ENCODE results near the gene BCR. TPM values are rescaled to one million over a fixed set of nuclear protein-coding genes. Genes with fewer than 3 reads are reported as not detected.

BCR gene
- polyA plus RNA-seq, 1 donor (not counting 4 experiments of a cell fraction or from before 2014, with no cell fraction given), result 25.8 TPM

GRCh38 chr22:23305922-23306374, 125.6 kb downstream of the BCR start:
- Histone ChIP-seq H3K9me1 (ENCODE audit: control insufficient read depth, extremely low read depth, insufficient read depth, low read length) (no peaks in the 10 kb centered on the region), H4K20me1 (ENCODE audit: control insufficient read depth, extremely low read depth, insufficient read depth, low read length) (no peaks in the 10 kb centered on the region), H3K9me3 (ENCODE audit: control insufficient read depth, low read depth, low read length) (no peaks in the 10 kb centered on the region), H3K4me1 (ENCODE audit: control insufficient read depth, extremely low read depth, insufficient read depth, low read length) (no peaks in the 10 kb centered on the region), H3K4me3 (ENCODE audit: control insufficient read depth in 2 of 3, extremely low read depth in 1 of 3, insufficient read depth in 2 of 3, low read depth in 1 of 3, low read length in 3 of 3) (no peak overlapping the region), H2AFZ (ENCODE audit: control insufficient read depth, low read length) (no peak overlapping the region), H3K79me2 (ENCODE audit: control insufficient read depth, insufficient read depth, low read length) (no peaks in the 10 kb centered on the region), H3K27me3 (ENCODE audit: control insufficient read depth, extremely low read depth, insufficient read depth, low read length) (no peaks in the 10 kb centered on the region), H3K27ac (ENCODE audit: control insufficient read depth, insufficient read depth, low read length) (no peak overlapping the region), H3K4me2 (ENCODE audit: control insufficient read depth, extremely low read depth, insufficient read depth, low read depth, low read length) (no peak overlapping the region), H3K9ac (ENCODE audit: control insufficient read depth, extremely low read depth, insufficient read depth, low read length) (no peak overlapping the region), H3K36me3 (ENCODE audit: control insufficient read depth in 2 of 2, extremely low read depth in 1 of 2, insufficient read depth in 2 of 2, low read length in 2 of 2) (peaks cover 6 to 16% of the 10 kb centered on the region in 2 experiments)
- TF ChIP-seq EZH2 (IDR thresholded peaks at IDR 0.05; ENCODE audit: low read length), result no peak
- TF ChIP-seq CTCF (optimal IDR thresholded peaks at IDR 0.05 in 1 of 3, IDR thresholded peaks at IDR 0.05 in 1 of 3, conservative IDR thresholded peaks at IDR 0.05 in 1 of 3; ENCODE audit: extremely low read depth in 1 of 3, insufficient read depth in 2 of 3, low read length in 3 of 3), result no peak
- FAIRE-seq (no peak), DNase-seq (ENCODE audit: low read depth, low spot score) (no peak)
- dilution Hi-C loops (cut with MboI; ENCODE audit: extremely low pct_ligation_motif_present, low sequenced_read_pairs), result no loop called here

GRCh38 chr22:23306438-23306921, 126.2 kb downstream of the BCR start:
- Histone ChIP-seq H3K27me3 (ENCODE audit: control insufficient read depth, extremely low read depth, insufficient read depth, low read length) (no peaks in the 10 kb centered on the region), H3K27ac (ENCODE audit: control insufficient read depth, insufficient read depth, low read length) (no peak overlapping the region), H3K36me3 (ENCODE audit: control insufficient read depth in 2 of 2, extremely low read depth in 1 of 2, insufficient read depth in 2 of 2, low read length in 2 of 2) (peaks cover 6 to 16% of the 10 kb centered on the region in 2 experiments), H3K9me1 (ENCODE audit: control insufficient read depth, extremely low read depth, insufficient read depth, low read length) (no peaks in the 10 kb centered on the region), H3K4me3 (ENCODE audit: control insufficient read depth in 2 of 3, extremely low read depth in 1 of 3, insufficient read depth in 2 of 3, low read depth in 1 of 3, low read length in 3 of 3) (no peak overlapping the region), H3K79me2 (ENCODE audit: control insufficient read depth, insufficient read depth, low read length) (no peaks in the 10 kb centered on the region), H2AFZ (ENCODE audit: control insufficient read depth, low read length) (no peak overlapping the region), H3K9me3 (ENCODE audit: control insufficient read depth, low read depth, low read length) (no peaks in the 10 kb centered on the region), H3K4me2 (ENCODE audit: control insufficient read depth, extremely low read depth, insufficient read depth, low read depth, low read length) (no peak overlapping the region), H4K20me1 (ENCODE audit: control insufficient read depth, extremely low read depth, insufficient read depth, low read length) (no peaks in the 10 kb centered on the region), H3K9ac (ENCODE audit: control insufficient read depth, extremely low read depth, insufficient read depth, low read length) (no peak overlapping the region), H3K4me1 (ENCODE audit: control insufficient read depth, extremely low read depth, insufficient read depth, low read length) (no peaks in the 10 kb centered on the region)
- FAIRE-seq, result no peak
- DNase-seq (ENCODE audit: low read depth, low spot score), result no peak
- TF ChIP-seq CTCF (optimal IDR thresholded peaks at IDR 0.05 in 1 of 3, IDR thresholded peaks at IDR 0.05 in 1 of 3, conservative IDR thresholded peaks at IDR 0.05 in 1 of 3; ENCODE audit: extremely low read depth in 1 of 3, insufficient read depth in 2 of 3, low read length in 3 of 3) (no peak), EZH2 (IDR thresholded peaks at IDR 0.05; ENCODE audit: low read length) (no peak)
- dilution Hi-C loops (cut with MboI; ENCODE audit: extremely low pct_ligation_motif_present, low sequenced_read_pairs), result no loop called here
